ENCODE data around the gene TRPM3.

The TRPM3 gene

DNA sequence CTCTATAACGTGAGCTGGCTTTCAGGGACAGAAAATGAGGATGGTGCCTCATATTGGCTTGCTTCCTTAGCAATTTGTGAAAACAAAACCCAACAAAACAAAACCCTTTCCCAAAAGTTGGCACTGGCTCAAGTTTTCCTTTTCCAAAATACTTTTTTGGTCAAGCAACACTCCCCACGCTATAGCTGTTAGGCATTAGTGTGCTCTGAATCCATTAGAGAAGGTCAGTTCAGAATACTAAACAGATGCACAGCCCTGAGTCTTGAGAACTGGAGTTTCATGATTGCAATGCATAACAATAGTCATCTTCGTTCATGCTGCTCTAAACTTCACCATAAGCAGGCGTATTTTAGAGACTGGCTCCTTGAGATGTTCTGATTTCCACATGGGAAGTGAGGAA, 534.9 kb downstream of the TRPM3 start:
- no peaks in the 10 kb centered on the region for H3K36me3 ChIP-seq (ENCODE audit: control insufficient read depth in 5 of 5, insufficient read depth in 5 of 5, low read length in 5 of 5)
- no peaks in the 10 kb centered on the region for H3K27me3 ChIP-seq (ENCODE audit: control insufficient read depth in 5 of 5, insufficient read depth in 4 of 5, low read length in 5 of 5)
- H3K27ac ChIP-seq (ENCODE audit: low read depth, low read length), result no peak overlapping the region
- H3K4me3 ChIP-seq (ENCODE audit: low read depth in 1 of 5, low read length in 5 of 5), result no peak overlapping the region
- H3K4me1 ChIP-seq (ENCODE audit: control insufficient read depth in 5 of 5, insufficient read depth in 5 of 5, low read length in 5 of 5), result peaks cover 0 to 28% (median 21%) of the 10 kb centered on the region in 5 donors
- H3K9me3 ChIP-seq (ENCODE audit: control insufficient read depth in 5 of 5, low read length in 5 of 5), result no peaks in the 10 kb centered on the region
- H3K9ac ChIP-seq (ENCODE audit: low read length in 5 of 5), result no peak overlapping the region

- H3K9ac ChIP-seq (ENCODE audit: low read length in 5 of 5), result no peak overlapping the region
- no peak overlapping the region for H3K4me3 ChIP-seq (ENCODE audit: low read depth in 1 of 5, low read length in 5 of 5)
- no peaks in the 10 kb centered on the region for H3K36me3 ChIP-seq (ENCODE audit: control insufficient read depth in 5 of 5, insufficient read depth in 5 of 5, low read length in 5 of 5)
- H3K9me3 ChIP-seq (ENCODE audit: control insufficient read depth in 5 of 5, low read length in 5 of 5), result no peaks in the 10 kb centered on the region
- no peak overlapping the region for H3K27ac ChIP-seq (ENCODE audit: low read depth, low read length)
- H3K4me1 ChIP-seq (ENCODE audit: control insufficient read depth in 5 of 5, insufficient read depth in 5 of 5, low read length in 5 of 5), result peaks cover 0 to 13% (median 10%) of the 10 kb centered on the region in 5 donors
- no peaks in the 10 kb centered on the region for H3K27me3 ChIP-seq (ENCODE audit: control insufficient read depth in 5 of 5, insufficient read depth in 4 of 5, low read length in 5 of 5)
Observed at GRCh38 chr9:70581955-70582350, 539.5 kb downstream of the TRPM3 start.

- H3K27me3 ChIP-seq (ENCODE audit: control insufficient read depth in 5 of 5, insufficient read depth in 4 of 5, low read length in 5 of 5), result no peaks in the 10 kb centered on the region
- no peak overlapping the region for H3K27ac ChIP-seq (ENCODE audit: low read depth, low read length)
- H3K36me3 ChIP-seq (ENCODE audit: control insufficient read depth in 5 of 5, insufficient read depth in 5 of 5, low read length in 5 of 5), result no peaks in the 10 kb centered on the region
- no peak overlapping the region for H3K9ac ChIP-seq (ENCODE audit: low read length in 5 of 5)
- H3K9me3 ChIP-seq (ENCODE audit: control insufficient read depth in 5 of 5, low read length in 5 of 5), result no peaks in the 10 kb centered on the region
- peaks cover 0 to 13% (median 11%) of the 10 kb centered on the region in 5 donors for H3K4me1 ChIP-seq (ENCODE audit: control insufficient read depth in 5 of 5, insufficient read depth in 5 of 5, low read length in 5 of 5)
- no peak overlapping the region for H3K4me3 ChIP-seq (ENCODE audit: low read depth in 1 of 5, low read length in 5 of 5)
Observed at GRCh38 chr9:70581214-70581954, 540.0 kb downstream of the TRPM3 start.

DNA sequence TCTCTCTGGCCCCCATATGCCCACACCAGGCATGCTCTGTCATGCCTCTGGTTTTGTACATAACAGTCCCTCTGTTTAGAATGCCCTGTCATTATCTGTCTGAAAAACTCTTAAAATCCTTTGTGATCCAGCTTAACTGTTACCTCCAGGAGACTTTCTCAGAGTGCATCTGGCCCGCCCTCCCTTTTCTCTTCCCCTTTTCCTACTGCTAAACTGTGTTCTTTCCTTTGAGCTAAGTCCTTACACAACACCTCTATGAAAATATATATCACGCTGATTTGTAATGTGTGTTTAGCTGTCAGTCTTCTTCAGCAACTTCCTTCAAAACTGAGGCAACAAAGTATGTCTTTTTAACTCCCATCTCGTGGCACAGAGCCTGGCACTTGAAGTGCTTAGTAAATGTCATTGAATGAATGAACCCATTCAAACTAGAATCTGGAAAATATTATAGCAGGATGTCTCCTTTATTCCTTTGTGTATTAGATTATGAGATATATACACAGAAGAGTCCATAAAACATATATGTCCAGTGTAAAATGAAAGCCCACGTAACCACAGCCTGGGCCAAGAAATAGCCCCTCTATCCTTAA, 540.7 kb downstream of the TRPM3 start:
- no peak overlapping the region for H3K27ac ChIP-seq (ENCODE audit: low read depth, low read length)
- H3K4me3 ChIP-seq (ENCODE audit: low read depth in 1 of 5, low read length in 5 of 5), result no peak overlapping the region
- no peaks in the 10 kb centered on the region for H3K27me3 ChIP-seq (ENCODE audit: control insufficient read depth in 5 of 5, insufficient read depth in 4 of 5, low read length in 5 of 5)
- H3K9ac ChIP-seq (ENCODE audit: low read length in 5 of 5), result no peak overlapping the region
- H3K4me1 ChIP-seq (ENCODE audit: control insufficient read depth in 5 of 5, insufficient read depth in 5 of 5, low read length in 5 of 5), result peaks cover 0 to 13% (median 9%) of the 10 kb centered on the region in 5 donors
- no peaks in the 10 kb centered on the region for H3K36me3 ChIP-seq (ENCODE audit: control insufficient read depth in 5 of 5, insufficient read depth in 5 of 5, low read length in 5 of 5)
- no peaks in the 10 kb centered on the region for H3K9me3 ChIP-seq (ENCODE audit: control insufficient read depth in 5 of 5, low read length in 5 of 5)

DNA sequence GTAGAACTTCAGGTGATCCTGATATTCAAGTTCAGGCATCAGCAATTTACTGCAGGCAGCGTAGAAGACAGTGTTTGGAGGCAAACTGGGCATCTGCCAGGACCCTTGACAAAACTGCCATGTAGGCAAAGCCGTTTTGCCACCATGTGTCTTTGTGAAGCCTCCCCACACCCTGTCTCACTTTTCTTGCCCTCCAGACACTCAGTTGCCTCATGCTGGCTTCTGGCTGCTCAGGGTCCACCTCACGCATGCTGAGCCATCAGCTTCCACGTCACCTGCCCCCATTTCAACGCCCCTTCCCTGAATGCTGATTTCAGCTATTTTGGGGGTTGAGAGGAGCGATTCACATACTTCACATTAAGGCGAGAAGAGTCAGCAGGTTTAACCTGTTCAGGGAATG, 541.7 kb downstream of the TRPM3 start:
- H3K36me3 ChIP-seq (ENCODE audit: control insufficient read depth in 5 of 5, insufficient read depth in 5 of 5, low read length in 5 of 5), result no peaks in the 10 kb centered on the region
- H3K4me3 ChIP-seq (ENCODE audit: low read depth in 1 of 5, low read length in 5 of 5), result no peak overlapping the region
- H3K9ac ChIP-seq (ENCODE audit: low read length in 5 of 5), result no peak overlapping the region
- peaks cover 0 to 13% (median 9%) of the 10 kb centered on the region in 5 donors for H3K4me1 ChIP-seq (ENCODE audit: control insufficient read depth in 5 of 5, insufficient read depth in 5 of 5, low read length in 5 of 5)
- H3K9me3 ChIP-seq (ENCODE audit: control insufficient read depth in 5 of 5, low read length in 5 of 5), result no peaks in the 10 kb centered on the region
- no peak overlapping the region for H3K27ac ChIP-seq (ENCODE audit: low read depth, low read length)
- H3K27me3 ChIP-seq (ENCODE audit: control insufficient read depth in 5 of 5, insufficient read depth in 4 of 5, low read length in 5 of 5), result no peaks in the 10 kb centered on the region

DNA sequence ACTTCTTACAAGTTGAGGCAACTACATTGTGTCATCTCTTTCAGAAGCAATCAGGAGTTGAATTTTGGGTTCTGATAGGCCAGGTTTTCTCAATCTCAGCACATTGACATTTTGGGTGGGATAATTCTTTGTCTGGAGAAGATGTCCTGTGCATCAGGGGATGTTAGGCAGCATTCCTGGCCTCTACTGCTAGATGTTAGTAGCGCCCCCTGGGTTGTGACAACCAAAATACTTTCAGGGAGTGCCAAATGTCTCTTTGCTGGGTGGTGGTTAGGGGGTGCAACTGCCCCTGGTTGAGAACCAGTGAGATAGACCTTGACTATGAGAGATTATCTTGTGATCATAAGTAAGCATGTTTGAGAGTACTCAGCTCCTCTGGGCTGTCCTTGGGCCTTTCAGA, 542.7 kb downstream of the TRPM3 start:
- H3K9ac ChIP-seq (ENCODE audit: low read length in 5 of 5), result no peak overlapping the region
- no peaks in the 10 kb centered on the region for H3K9me3 ChIP-seq (ENCODE audit: control insufficient read depth in 5 of 5, low read length in 5 of 5)
- no peaks in the 10 kb centered on the region for H3K36me3 ChIP-seq (ENCODE audit: control insufficient read depth in 5 of 5, insufficient read depth in 5 of 5, low read length in 5 of 5)
- H3K27ac ChIP-seq (ENCODE audit: low read depth, low read length), result no peak overlapping the region
- no peak overlapping the region for H3K4me3 ChIP-seq (ENCODE audit: low read depth in 1 of 5, low read length in 5 of 5)
- no peaks in the 10 kb centered on the region for H3K27me3 ChIP-seq (ENCODE audit: control insufficient read depth in 5 of 5, insufficient read depth in 4 of 5, low read length in 5 of 5)
- H3K4me1 ChIP-seq (ENCODE audit: control insufficient read depth in 5 of 5, insufficient read depth in 5 of 5, low read length in 5 of 5), result peaks cover 3 to 17% (median 13%) of the 10 kb centered on the region in 5 donors

GRCh38 chr9:70577671-70578070, 543.8 kb downstream of the TRPM3 start:
- Histone ChIP-seq H3K36me3 (ENCODE audit: control insufficient read depth in 5 of 5, insufficient read depth in 5 of 5, low read length in 5 of 5) (no peaks in the 10 kb centered on the region), H3K27ac (ENCODE audit: low read depth, low read length) (no peak overlapping the region), H3K9ac (ENCODE audit: low read length in 5 of 5) (no peak overlapping the region), H3K27me3 (ENCODE audit: control insufficient read depth in 5 of 5, insufficient read depth in 4 of 5, low read length in 5 of 5) (no peaks in the 10 kb centered on the region), H3K4me3 (ENCODE audit: low read depth in 1 of 5, low read length in 5 of 5) (no peak overlapping the region), H3K9me3 (ENCODE audit: control insufficient read depth in 5 of 5, low read length in 5 of 5) (no peaks in the 10 kb centered on the region), H3K4me1 (ENCODE audit: control insufficient read depth in 5 of 5, insufficient read depth in 5 of 5, low read length in 5 of 5) (peaks cover 3 to 17% (median 13%) of the 10 kb centered on the region in 5 donors)

DNA sequence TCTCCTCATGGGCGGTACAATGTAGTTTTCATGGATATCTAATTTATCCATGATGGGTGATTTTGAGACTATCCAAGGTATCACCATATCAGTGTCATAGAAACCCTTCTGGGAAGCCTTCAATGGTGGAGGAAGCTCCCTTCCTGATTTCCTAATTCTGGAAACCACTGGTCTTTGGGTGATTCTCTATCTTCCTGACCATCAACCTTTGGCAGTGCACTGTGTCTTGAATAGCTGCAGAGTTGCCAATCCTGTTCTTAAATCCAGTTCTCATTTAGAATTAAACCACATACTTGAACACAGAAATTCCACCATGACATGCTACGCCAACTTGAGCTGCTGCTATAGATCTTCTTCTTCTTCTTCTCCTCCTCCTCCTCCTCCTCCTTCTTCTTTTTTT, 545.3 kb downstream of the TRPM3 start:
- Histone ChIP-seq H3K36me3 (ENCODE audit: control insufficient read depth in 5 of 5, insufficient read depth in 5 of 5, low read length in 5 of 5) (no peaks in the 10 kb centered on the region), H3K4me1 (ENCODE audit: control insufficient read depth in 5 of 5, insufficient read depth in 5 of 5, low read length in 5 of 5) (peaks cover 3 to 17% (median 13%) of the 10 kb centered on the region in 5 donors), H3K9me3 (ENCODE audit: control insufficient read depth in 5 of 5, low read length in 5 of 5) (no peaks in the 10 kb centered on the region), H3K9ac (ENCODE audit: low read length in 5 of 5) (no peak overlapping the region), H3K4me3 (ENCODE audit: low read depth in 1 of 5, low read length in 5 of 5) (no peak overlapping the region), H3K27me3 (ENCODE audit: control insufficient read depth in 5 of 5, insufficient read depth in 4 of 5, low read length in 5 of 5) (no peaks in the 10 kb centered on the region), H3K27ac (ENCODE audit: low read depth, low read length) (no peak overlapping the region)

GRCh38 chr9:70574151-70574837, 547.1 kb downstream of the TRPM3 start:
- Histone ChIP-seq H3K4me1 (ENCODE audit: control insufficient read depth in 5 of 5, insufficient read depth in 5 of 5, low read length in 5 of 5) (peaks cover 3 to 19% (median 13%) of the 10 kb centered on the region in 5 donors), H3K36me3 (ENCODE audit: control insufficient read depth in 5 of 5, insufficient read depth in 5 of 5, low read length in 5 of 5) (no peaks in the 10 kb centered on the region), H3K9ac (ENCODE audit: low read length in 5 of 5) (no peak overlapping the region), H3K9me3 (ENCODE audit: control insufficient read depth in 5 of 5, low read length in 5 of 5) (no peaks in the 10 kb centered on the region), H3K27me3 (ENCODE audit: control insufficient read depth in 5 of 5, insufficient read depth in 4 of 5, low read length in 5 of 5) (no peaks in the 10 kb centered on the region), H3K4me3 (ENCODE audit: low read depth in 1 of 5, low read length in 5 of 5) (no peak overlapping the region), H3K27ac (ENCODE audit: low read depth, low read length) (no peak overlapping the region)

DNA sequence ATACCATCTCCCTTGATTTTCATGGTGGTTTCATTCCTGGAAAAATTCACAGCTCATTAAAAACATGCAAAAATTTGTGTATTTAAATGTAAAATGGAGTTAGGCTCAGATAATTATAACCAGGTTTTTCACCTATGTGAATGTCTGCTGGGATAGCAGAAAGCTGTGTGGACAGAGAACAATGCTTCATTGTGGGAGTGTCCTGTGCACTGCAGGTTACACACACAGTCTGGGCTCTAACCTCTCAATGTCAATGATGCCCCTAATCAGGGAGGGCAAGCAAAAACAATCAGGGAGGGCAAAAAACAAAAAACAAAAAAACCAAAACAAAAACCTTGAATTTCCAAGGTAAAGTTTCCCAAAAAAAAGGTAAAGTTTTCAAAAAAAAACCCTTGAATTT, 548.1 kb downstream of the TRPM3 start:
- Histone ChIP-seq H3K9me3 (ENCODE audit: control insufficient read depth in 5 of 5, low read length in 5 of 5) (no peaks in the 10 kb centered on the region), H3K4me3 (ENCODE audit: low read depth in 1 of 5, low read length in 5 of 5) (no peak overlapping the region), H3K27me3 (ENCODE audit: control insufficient read depth in 5 of 5, insufficient read depth in 4 of 5, low read length in 5 of 5) (no peaks in the 10 kb centered on the region), H3K4me1 (ENCODE audit: control insufficient read depth in 5 of 5, insufficient read depth in 5 of 5, low read length in 5 of 5) (peaks cover 3 to 24% (median 13%) of the 10 kb centered on the region in 5 donors), H3K9ac (ENCODE audit: low read length in 5 of 5) (no peak overlapping the region), H3K36me3 (ENCODE audit: control insufficient read depth in 5 of 5, insufficient read depth in 5 of 5, low read length in 5 of 5) (no peaks in the 10 kb centered on the region), H3K27ac (ENCODE audit: low read depth, low read length) (no peak overlapping the region)

Data from subcutaneous abdominal adipose tissue (tissue), 5 donors.